ENCODE data around the gene RARG.

The RARG gene

DNA sequence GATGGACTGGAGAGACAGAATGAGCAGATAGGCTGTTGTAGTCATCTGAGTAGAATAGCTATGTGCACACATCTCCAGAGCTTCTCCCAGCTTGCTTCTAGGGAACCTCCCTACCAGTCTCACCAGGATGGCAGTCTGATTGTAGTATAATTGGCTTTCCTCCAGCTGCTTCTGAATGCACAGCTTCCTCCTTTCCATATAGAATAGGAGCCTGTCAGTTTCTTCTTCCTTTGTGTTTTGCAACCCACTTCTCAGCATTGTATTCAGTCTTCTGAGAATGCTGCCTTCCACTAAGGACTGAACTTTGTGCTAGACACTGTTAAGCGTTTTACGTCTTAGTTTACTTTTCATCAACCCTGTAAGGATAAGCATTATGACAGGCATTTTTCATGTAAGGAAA lies 49.1 kb downstream of the RARG start:
- H3K4me2 ChIP-seq (ENCODE audit: low read length, poor library complexity, severe bottlenecking) = peak overlapping the region; percentile 7
- H2BK15ac ChIP-seq (ENCODE audit: low read depth, poor library complexity, severe bottlenecking) = no peak overlapping the region
- H3K27ac ChIP-seq (ENCODE audit: low read length, poor library complexity, severe bottlenecking) = no peak overlapping the region
- no peak overlapping the region for H3K14ac ChIP-seq (ENCODE audit: low read length in 2 of 2)
- peaks cover 29% of the 10 kb centered on the region for H3K79me1 ChIP-seq (replicated peaks; ENCODE audit: low read length, poor library complexity, severe bottlenecking)
- no peak overlapping the region for H2AFZ ChIP-seq (ENCODE audit: low read depth, low read length)
- H3K9me3 ChIP-seq (ENCODE audit: control insufficient read depth, low read length) = no peaks in the 10 kb centered on the region
- peak overlapping the region; percentile 98 for H3K9ac ChIP-seq (ENCODE audit: low read length)
- H3K4me3 ChIP-seq (ENCODE audit: insufficient read depth in 1 of 2, low read depth in 1 of 2, low read length in 2 of 2) = peak overlapping the region in 1 of 2 experiments; percentile 89
- H3K23ac ChIP-seq (ENCODE audit: low read length in 2 of 2) = no peak overlapping the region
- no peak for DNase-seq
- H4K8ac ChIP-seq (ENCODE audit: low read length) = no peak overlapping the region
- H3K4ac ChIP-seq (ENCODE audit: low read depth in 1 of 2, low read length in 2 of 2) = no peak overlapping the region
- no peak overlapping the region for H2BK120ac ChIP-seq (ENCODE audit: low read depth, low read length)
- H3K4me1 ChIP-seq (ENCODE audit: control insufficient read depth, insufficient read depth, low read depth, low read length) = peaks cover 5% of the 10 kb centered on the region
- H2BK12ac ChIP-seq (ENCODE audit: low read length in 2 of 2) = no peak overlapping the region
- H2AK5ac ChIP-seq (ENCODE audit: low read length, severe bottlenecking) = no peak overlapping the region
- H3K36me3 ChIP-seq (ENCODE audit: control insufficient read depth in 1 of 2, insufficient read depth in 2 of 2, low read depth in 1 of 2, low read length in 2 of 2) = peaks cover 35 to 62% of the 10 kb centered on the region in 2 experiments
- H3K18ac ChIP-seq (ENCODE audit: low read depth in 1 of 2, low read length in 2 of 2) = no peak overlapping the region
- no CpG with 5 or more reads among the region's 2 CpGs for WGBS
- no peaks in the 10 kb centered on the region for H3K27me3 ChIP-seq (ENCODE audit: control insufficient read depth in 1 of 2, insufficient read depth in 1 of 2, low read length in 2 of 2)
- H4K91ac ChIP-seq (ENCODE audit: low read length) = no peak overlapping the region
- H2BK5ac ChIP-seq (ENCODE audit: low read depth, low read length, poor library complexity, severe bottlenecking) = no peak overlapping the region

DNA sequence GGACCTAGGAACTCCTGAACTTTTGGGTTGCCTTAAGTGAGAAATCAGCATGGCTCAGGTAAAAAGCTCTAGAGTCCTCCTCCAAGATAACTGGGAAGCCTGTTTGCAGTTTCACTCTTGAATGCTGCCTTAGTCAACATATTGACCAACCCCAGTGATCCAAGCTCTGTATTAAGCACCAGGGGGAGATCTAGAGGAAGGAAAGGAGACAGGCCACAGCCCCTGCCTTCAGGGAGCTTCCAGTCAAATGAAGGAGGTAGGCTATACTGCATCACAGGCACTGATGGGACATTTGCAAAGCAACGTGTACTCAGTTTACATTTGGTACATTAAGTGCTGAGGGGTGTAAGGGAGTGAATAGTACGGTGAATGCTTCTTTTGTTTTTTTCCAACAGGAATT lies 50.1 kb downstream of the RARG start:
- no peak overlapping the region for H3K23ac ChIP-seq (ENCODE audit: low read length in 2 of 2)
- no peak overlapping the region for H3K14ac ChIP-seq (ENCODE audit: low read length in 2 of 2)
- no peak overlapping the region for H2BK15ac ChIP-seq (ENCODE audit: low read depth, poor library complexity, severe bottlenecking)
- H3K18ac ChIP-seq (ENCODE audit: low read depth in 1 of 2, low read length in 2 of 2) = no peak overlapping the region
- peaks cover 29% of the 10 kb centered on the region for H3K79me1 ChIP-seq (replicated peaks; ENCODE audit: low read length, poor library complexity, severe bottlenecking)
- H3K4me2 ChIP-seq (ENCODE audit: low read length, poor library complexity, severe bottlenecking) = peak overlapping the region; percentile 86
- peak; percentile 23 for DNase-seq
- H2BK12ac ChIP-seq (ENCODE audit: low read length in 2 of 2) = no peak overlapping the region
- no peaks in the 10 kb centered on the region for H3K27me3 ChIP-seq (ENCODE audit: control insufficient read depth in 1 of 2, insufficient read depth in 1 of 2, low read length in 2 of 2)
- H4K8ac ChIP-seq (ENCODE audit: low read length) = peak overlapping the region; percentile 22
- peaks cover 26 to 53% of the 10 kb centered on the region in 2 experiments for H3K36me3 ChIP-seq (ENCODE audit: control insufficient read depth in 1 of 2, insufficient read depth in 2 of 2, low read depth in 1 of 2, low read length in 2 of 2)
- H3K9me3 ChIP-seq (ENCODE audit: control insufficient read depth, low read length) = no peaks in the 10 kb centered on the region
- H2BK5ac ChIP-seq (ENCODE audit: low read depth, low read length, poor library complexity, severe bottlenecking) = no peak overlapping the region
- H2AFZ ChIP-seq (ENCODE audit: low read depth, low read length) = no peak overlapping the region
- peaks cover 5% of the 10 kb centered on the region for H3K4me1 ChIP-seq (ENCODE audit: control insufficient read depth, insufficient read depth, low read depth, low read length)
- peak overlapping the region; percentile 98 for H3K9ac ChIP-seq (ENCODE audit: low read length)
- peak overlapping the region in 1 of 2 experiments; percentile 89 for H3K4me3 ChIP-seq (ENCODE audit: insufficient read depth in 1 of 2, low read depth in 1 of 2, low read length in 2 of 2)
- H2BK120ac ChIP-seq (ENCODE audit: low read depth, low read length) = no peak overlapping the region
- H3K27ac ChIP-seq (ENCODE audit: low read length, poor library complexity, severe bottlenecking) = peak overlapping the region; percentile 19
- 98% methylated on average over 2 of the region's 2 CpGs for WGBS
- H4K91ac ChIP-seq (ENCODE audit: low read length) = no peak overlapping the region
- H2AK5ac ChIP-seq (ENCODE audit: low read length, severe bottlenecking) = no peak overlapping the region
- H3K4ac ChIP-seq (ENCODE audit: low read depth in 1 of 2, low read length in 2 of 2) = no peak overlapping the region

DNA sequence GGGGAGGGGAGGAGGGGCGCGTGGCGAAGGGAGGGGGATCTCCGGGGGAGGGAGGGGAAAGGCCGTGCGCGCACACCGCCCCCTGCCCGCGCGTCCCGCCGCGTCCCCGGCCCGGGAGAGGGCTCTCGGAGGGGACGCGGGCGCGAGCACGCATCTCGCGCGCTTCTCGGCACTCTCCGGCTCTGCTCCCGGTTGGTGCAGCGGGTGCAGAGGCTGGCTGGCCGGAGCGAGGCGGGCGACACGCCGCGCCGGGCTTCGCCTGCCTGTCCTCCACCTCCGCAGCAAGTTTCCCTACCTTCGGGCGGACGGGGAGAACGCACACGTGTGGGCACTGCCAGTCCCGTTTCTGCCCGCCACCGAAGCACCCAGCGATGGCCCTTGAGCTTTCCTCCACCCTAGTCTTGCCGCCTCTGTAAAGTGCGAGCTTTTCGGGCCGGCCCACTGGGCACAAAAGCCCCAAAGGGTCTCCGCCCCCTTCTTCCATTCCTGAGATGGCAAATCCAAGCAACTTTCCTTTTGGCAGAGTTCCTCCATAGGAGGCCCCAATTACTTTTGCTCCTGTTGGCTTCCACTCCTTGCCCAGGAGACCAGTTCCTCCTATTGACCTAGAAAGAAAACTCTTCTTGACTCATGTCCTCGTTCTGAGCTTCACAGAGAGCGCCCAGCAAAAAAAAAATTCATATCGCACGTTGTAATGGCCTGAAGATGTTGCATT lies 50.9 kb downstream of the RARG start:
- Histone ChIP-seq H3K4me3 (ENCODE audit: insufficient read depth in 1 of 2, low read depth in 1 of 2, low read length in 2 of 2) (peak overlapping the region; percentile 89 to 95), H2BK15ac (ENCODE audit: low read depth, poor library complexity, severe bottlenecking) (peak overlapping the region; percentile 26), H4K91ac (ENCODE audit: low read length) (peak overlapping the region; percentile 82), H3K27me3 (ENCODE audit: control insufficient read depth in 1 of 2, insufficient read depth in 1 of 2, low read length in 2 of 2) (no peaks in the 10 kb centered on the region), H3K4ac (ENCODE audit: low read depth in 1 of 2, low read length in 2 of 2) (peak overlapping the region; percentile 98 to 100), H2BK120ac (ENCODE audit: low read depth, low read length) (peak overlapping the region; percentile 94), H2AFZ (ENCODE audit: low read depth, low read length) (peak overlapping the region; percentile 90), H3K4me2 (ENCODE audit: low read length, poor library complexity, severe bottlenecking) (peak overlapping the region; percentile 86), H2AK5ac (ENCODE audit: low read length, severe bottlenecking) (no peak overlapping the region), H3K18ac (ENCODE audit: low read depth in 1 of 2, low read length in 2 of 2) (peak overlapping the region; percentile 58 to 99), H3K14ac (ENCODE audit: low read length in 2 of 2) (peak overlapping the region in 1 of 2 experiments; percentile 100), H3K4me1 (ENCODE audit: control insufficient read depth, insufficient read depth, low read depth, low read length) (peaks cover 5% of the 10 kb centered on the region), H3K27ac (ENCODE audit: low read length, poor library complexity, severe bottlenecking) (peak overlapping the region; percentile 79), H3K9ac (ENCODE audit: low read length) (peak overlapping the region; percentile 98), H3K23ac (ENCODE audit: low read length in 2 of 2) (peak overlapping the region in 1 of 2 experiments; percentile 57), H3K36me3 (ENCODE audit: control insufficient read depth in 1 of 2, insufficient read depth in 2 of 2, low read depth in 1 of 2, low read length in 2 of 2) (peaks cover 22 to 44% of the 10 kb centered on the region in 2 experiments), H3K79me1 (replicated peaks; ENCODE audit: low read length, poor library complexity, severe bottlenecking) (peaks cover 30% of the 10 kb centered on the region), H4K8ac (ENCODE audit: low read length) (peak overlapping the region; percentile 98), H2BK12ac (ENCODE audit: low read length in 2 of 2) (no peak overlapping the region), H2BK5ac (ENCODE audit: low read depth, low read length, poor library complexity, severe bottlenecking) (peak overlapping the region; percentile 52), H3K9me3 (ENCODE audit: control insufficient read depth, low read length) (no peaks in the 10 kb centered on the region)
- 5% methylated on average over 34 of the region's 57 CpGs for WGBS
- DNase-seq = peak; percentile 83

GRCh38 chr12:53180220-53180930 lies 51.6 kb downstream of the RARG start, which contains the start of the genes CSAD and ZNF740:
Gene CSAD (minus strand): TSS chr12:53180925. CDS start chr12:53173470, 7,455 bp downstream.
Gene ZNF740 (plus strand): TSS chr12:53180722. CDS start chr12:53181984, 1,262 bp downstream.
- Histone ChIP-seq H3K18ac (ENCODE audit: low read depth in 1 of 2, low read length in 2 of 2) (peak within 1 kb of the TSS; percentile 99), H3K9ac (ENCODE audit: low read length) (peak within 1 kb of the TSS; percentile 98), H4K8ac (ENCODE audit: low read length) (peak within 1 kb of the TSS; percentile 98), H3K23ac (ENCODE audit: low read length in 2 of 2) (peak within 1 kb of the TSS; percentile 64 to 92), H3K4me2 (ENCODE audit: low read length, poor library complexity, severe bottlenecking) (peak within 1 kb of the TSS; percentile 96), H3K27me3 (ENCODE audit: control insufficient read depth in 1 of 2, insufficient read depth in 1 of 2, low read length in 2 of 2) (no peaks in the 10 kb centered on the region), H2BK12ac (ENCODE audit: low read length in 2 of 2) (peak within 1 kb of the TSS; percentile 84 to 90), H3K4me1 (ENCODE audit: control insufficient read depth, insufficient read depth, low read depth, low read length) (peaks cover 5% of the 10 kb centered on the region), H3K4ac (ENCODE audit: low read depth in 1 of 2, low read length in 2 of 2) (peak within 1 kb of the TSS; percentile 98 to 100), H3K79me1 (replicated peaks; ENCODE audit: low read length, poor library complexity, severe bottlenecking) (peaks cover 26% of the 10 kb centered on the region), H2BK15ac (ENCODE audit: low read depth, poor library complexity, severe bottlenecking) (peak within 1 kb of the TSS; percentile 92), H2BK5ac (ENCODE audit: low read depth, low read length, poor library complexity, severe bottlenecking) (peak within 1 kb of the TSS; percentile 98), H2BK120ac (ENCODE audit: low read depth, low read length) (peak within 1 kb of the TSS; percentile 94), H3K14ac (ENCODE audit: low read length in 2 of 2) (peak within 1 kb of the TSS in 1 of 2 experiments; percentile 100), H4K91ac (ENCODE audit: low read length) (peak within 1 kb of the TSS; percentile 100), H3K4me3 (ENCODE audit: insufficient read depth in 1 of 2, low read depth in 1 of 2, low read length in 2 of 2) (peak within 1 kb of the TSS; percentile 89 to 95), H3K27ac (ENCODE audit: low read length, poor library complexity, severe bottlenecking) (peak within 1 kb of the TSS; percentile 99), H3K36me3 (ENCODE audit: control insufficient read depth in 1 of 2, insufficient read depth in 2 of 2, low read depth in 1 of 2, low read length in 2 of 2) (peaks cover 17 to 37% of the 10 kb centered on the region in 2 experiments), H2AK5ac (ENCODE audit: low read length, severe bottlenecking) (peak within 1 kb of the TSS; percentile 84), H3K9me3 (ENCODE audit: control insufficient read depth, low read length) (no peaks in the 10 kb centered on the region), H2AFZ (ENCODE audit: low read depth, low read length) (peak within 1 kb of the TSS; percentile 94)
- DNase-seq = peak; percentile 97
- under 1% methylated on average over 44 of the region's 70 CpGs for WGBS

Data from mesenchymal stem cell (in vitro differentiated cells and primary cell).